GM19025 (cell line): Measurements from ENCODE around the gene TMEM273.

Experiments
- ATAC-seq: cut with Tn5 transposase; IDR thresholded peaks from one replicate; pipeline ENCODE4 v1.9.1; 2021; ENCODE audit warnings: mild to moderate bottlenecking, low read depth, moderate library complexity; ENCODE audit not compliant: unreplicated experiment

The TMEM273 gene

DNA sequence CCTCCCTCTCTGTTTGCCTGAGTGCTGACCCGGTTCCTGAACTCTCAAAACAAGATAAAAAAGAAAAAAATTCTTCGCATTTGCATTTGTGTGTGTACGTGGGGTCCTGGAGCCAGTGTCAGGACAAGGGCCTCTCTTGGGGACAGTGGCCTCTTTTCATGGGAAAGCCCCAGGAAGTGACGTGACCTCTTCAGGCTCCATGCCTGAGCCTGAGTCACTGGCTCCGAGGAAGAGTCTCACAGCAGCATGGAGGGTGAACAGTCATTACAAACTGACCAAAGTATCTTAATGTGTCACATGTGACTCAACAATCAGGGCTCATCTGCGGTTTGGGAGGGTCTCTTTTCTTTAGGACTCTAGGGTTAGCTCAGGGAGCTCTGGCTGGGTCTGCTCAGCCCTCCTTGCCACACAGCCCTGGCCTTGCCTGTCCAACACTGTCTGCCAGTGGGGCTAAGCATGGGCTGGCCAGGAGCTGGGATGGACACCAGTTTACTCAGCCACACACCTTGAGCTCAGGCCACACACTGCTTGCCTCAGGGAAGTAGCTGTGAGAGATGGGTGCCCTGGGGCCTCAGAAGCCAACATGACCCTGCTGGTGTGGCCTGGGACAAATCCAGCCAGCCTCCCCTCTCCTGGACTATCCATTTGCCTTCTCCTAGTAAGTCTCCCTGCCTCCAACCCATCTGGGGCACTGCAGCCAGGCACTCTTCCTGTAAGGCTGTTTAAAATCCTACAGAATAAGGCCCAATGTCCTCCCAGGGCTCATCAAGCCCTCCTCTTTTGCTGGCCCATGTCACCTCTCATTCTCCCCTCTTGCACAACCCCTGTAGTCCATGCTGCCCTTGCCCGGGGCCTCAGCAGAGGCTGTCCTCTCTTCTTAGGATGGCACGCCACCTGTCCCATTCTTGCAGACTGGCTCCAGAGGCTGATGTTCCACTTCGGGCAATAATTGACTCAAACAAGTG lies 10.5 kb downstream of the TMEM273 start:
- peak; percentile 81 for ATAC-seq

DNA sequence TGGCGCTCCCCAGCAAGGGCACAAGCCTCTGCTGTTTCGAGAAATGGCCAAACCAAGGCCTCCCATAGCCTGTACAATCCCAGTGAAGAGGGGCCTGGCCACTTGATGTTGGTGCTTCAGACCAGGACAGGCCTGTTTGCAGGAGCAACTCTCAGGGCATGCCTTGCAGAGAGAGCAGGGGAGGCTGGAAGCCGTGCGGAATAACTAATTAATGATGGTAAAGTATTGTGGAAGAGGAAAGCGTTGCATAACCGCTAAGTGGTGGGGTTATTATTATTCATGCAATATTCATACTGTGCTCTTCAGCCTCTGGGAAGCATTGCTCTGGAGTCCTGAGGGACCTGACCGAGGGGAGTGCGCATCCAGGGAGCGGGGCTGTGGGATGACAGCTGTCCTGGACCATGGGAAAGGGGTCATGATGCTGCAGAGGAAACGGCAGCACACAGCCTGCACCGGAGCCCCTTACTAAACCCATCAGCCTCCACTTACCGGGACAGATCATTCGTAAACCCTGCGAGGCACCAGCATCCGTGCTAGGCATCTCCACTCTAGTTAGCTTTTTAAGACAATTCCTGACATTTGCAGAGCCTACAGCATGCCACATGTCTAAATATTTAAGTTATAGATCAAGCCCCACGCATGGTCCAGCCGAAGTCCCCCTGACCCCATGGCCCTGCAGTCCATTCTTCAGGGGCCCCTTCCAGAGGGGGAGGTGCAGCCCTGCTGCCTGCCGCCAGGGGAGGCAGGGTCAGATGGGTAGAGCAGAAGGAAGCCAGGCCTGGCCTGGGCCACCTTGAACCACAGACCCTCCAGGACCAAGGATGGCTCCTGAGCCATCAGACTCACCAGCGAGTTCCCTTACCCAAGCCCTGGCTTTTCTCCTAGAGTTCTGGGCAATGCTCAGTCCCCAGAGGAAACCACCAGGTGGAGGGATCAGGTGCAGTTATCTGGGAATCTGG lies 11.6 kb downstream of the TMEM273 start:
- ATAC-seq, result no peak

DNA sequence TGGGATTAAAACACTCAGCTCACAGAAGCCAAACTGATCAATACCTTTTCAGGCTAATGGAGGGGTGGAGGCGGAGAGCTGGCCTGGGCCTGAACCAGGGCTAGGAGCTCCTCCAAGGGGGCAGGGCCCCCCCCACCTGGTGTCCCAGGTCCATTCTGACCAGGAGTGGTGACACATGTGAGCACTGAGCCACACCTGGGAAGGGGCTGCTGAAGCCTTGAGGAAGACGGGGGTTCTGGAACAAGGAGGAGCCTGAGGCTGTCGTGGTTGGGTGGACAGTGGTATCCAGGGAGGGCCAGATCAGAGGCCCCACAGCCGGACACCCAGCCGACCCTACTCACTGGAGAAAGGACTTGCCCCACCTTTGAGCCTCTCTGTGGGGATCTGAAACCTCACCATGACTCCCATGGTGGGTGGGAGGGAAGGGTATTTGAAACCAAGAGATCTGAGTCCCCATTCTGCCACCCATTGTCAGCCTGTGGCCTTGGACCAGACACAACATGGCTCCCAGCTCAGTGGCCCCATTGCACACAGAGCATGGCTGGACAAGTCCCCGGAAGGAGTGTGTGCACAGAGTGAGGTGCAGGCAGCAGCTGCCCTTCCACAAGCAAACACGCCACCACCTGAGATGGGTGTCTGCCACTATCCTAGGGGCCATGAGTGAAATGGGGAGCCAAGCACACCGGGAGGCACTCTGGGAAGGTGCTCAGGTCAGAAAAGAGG lies 12.4 kb downstream of the TMEM273 start:
- ATAC-seq, result no peak

- no peak for ATAC-seq
Observed at GRCh38 chr10:49174926-49175500, 13.2 kb downstream of the TMEM273 start.

- ATAC-seq, result no peak
Observed at GRCh38 chr10:49174261-49174925, 13.8 kb downstream of the TMEM273 start.

- no peak for ATAC-seq
Observed at GRCh38 chr10:49173853-49174252, 14.3 kb downstream of the TMEM273 start.

- ATAC-seq, result no peak
Observed at GRCh38 chr10:49173201-49173772, 14.9 kb downstream of the TMEM273 start.

DNA sequence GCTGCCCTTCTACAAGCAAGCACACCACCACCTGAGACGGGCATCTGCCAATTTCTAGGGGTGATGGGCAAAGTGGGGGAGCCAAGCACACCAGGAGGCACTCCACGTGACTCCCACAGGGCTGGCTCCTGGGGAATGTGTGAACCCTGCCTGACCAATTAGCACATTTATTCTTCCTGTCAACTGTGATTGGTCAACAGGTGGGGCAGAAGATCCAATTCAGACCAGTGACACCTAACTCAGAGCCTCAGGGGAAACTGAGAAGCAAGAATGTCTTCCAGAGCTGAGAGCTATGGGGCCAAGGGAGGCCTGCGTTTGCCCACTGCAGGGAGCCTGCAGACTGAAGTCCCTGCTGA lies 15.4 kb downstream of the TMEM273 start:
- ATAC-seq, result no peak

GRCh38 chr10:49172061-49172776 lies 16.0 kb downstream of the TMEM273 start:
- no peak for ATAC-seq

GRCh38 chr10:49171326-49172060 lies 16.7 kb downstream of the TMEM273 start:
- no peak for ATAC-seq

- ATAC-seq, result no peak
Observed at GRCh38 chr10:49170632-49171325, 17.4 kb downstream of the TMEM273 start.

DNA sequence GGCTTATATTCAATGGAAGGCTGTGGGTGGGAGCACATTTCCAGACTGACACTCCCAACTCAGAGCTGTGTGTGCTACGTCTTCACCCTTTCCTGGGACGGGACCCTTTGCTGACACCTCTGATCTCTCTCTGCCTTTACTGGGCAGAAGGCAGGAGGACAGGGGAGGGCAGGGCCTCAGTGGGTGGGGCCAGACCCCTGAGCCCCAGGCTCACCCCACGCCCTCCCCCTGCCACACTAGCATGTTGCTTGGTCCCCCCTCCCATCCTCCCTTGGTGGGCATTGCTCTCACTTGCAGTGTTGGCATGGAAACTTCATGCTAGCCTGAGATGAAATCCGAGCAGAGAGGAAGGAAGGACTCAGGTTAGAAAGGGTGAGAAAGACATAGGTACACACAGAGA lies 18.4 kb downstream of the TMEM273 start:
- no peak for ATAC-seq

DNA sequence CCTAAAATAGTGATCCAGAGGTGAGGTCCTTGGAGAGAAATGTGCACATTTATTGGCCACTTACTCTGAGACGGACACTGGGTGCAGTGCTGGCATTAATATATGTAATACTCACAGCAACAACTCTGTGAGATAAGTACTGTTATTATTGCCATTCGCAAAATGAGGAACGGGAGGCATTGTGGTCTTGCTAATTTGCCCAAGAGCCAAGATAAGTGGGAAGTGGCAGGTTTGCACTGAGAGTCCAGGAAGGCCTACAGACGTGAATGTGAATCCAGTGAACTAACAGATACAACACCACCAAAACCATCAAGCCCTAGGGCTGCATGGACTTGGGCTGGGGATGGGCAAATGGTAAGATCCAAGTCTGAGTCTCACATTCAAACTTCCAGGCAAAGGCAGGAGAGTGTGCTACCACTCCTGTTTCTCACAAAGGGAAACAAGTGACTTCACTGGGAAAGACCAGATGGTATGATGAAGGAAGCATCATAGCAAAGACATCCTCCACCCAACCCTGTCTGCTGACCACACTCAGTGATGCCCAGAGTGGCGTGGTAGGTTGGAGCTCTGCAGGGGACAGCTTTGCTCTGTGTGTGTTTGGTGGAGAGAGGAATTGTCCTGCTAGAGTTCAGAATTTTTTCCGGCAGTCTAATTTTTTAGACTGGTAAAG lies 19.2 kb downstream of the TMEM273 start:
- no peak for ATAC-seq

GRCh38 chr10:49168171-49168540 lies 20.0 kb downstream of the TMEM273 start:
- no peak for ATAC-seq

DNA sequence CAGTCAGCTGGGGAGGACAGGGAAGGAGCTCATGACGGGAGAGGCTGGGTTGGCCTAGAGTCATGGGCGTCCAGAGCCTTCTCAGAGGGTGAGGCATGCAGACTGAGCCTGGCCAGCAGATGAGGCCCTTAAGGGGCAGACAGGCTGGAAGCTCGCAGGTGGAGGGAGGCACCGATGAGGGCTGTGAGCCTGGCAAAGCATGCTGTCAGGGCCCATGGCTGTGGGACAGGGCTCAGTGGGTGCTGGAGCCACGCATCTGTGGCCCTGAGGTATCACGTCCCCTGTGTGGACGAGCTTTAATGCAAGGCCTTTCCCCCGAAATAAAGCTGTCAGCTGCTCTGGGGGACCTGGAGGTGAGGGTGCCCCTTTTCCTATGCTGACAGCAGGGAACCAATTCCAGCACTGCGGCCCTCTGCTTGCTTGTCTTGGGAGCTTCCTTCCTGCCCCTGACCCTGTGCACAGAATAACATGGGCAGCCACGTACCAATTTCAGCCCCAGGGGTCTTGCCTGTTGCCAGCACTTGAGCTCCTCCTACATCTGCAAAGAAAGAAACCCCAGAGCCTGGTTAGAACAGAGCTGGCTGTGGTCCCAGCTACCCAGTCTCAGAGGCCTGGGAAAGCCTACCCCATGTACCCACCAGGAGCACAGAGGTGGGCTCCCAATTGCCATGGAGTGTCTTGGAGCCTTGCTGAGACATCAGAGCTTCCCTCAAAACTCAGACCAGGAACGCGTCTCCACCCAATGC lies 20.6 kb downstream of the TMEM273 start:
- ATAC-seq, result no peak
